Measurements from ENCODE around the gene MORN1. TPM values are rescaled to one million over a fixed set of nuclear protein-coding genes. Genes with fewer than 3 reads are reported as not detected.
A peak's percentile ranks its signal among the peaks of the same experiment; 100 is the strongest.

MORN1 gene
- total and polyA plus RNA-seq, 2 experiments from 2014 or later = 4.8 to 11.1 TPM

DNA sequence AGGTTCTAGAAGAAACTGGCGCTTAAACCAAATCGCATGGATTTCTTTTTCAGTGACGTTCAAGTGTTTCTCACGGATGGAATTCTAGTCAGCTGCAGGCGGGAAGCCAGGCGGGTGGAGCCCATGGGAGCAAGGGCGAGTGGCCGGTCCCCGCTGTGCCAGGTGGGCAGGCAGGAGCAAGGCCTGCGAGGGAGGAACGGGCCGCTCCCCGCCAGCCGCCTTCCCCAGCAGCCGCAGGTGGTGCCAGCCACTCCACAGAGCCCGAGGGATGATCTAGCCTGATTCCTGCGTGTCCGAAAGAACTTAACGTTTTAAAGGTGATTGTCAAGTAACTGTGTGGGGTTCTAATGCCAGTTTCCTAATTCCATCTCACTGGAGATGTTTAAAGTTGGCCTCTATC, 11.9 kb upstream of the MORN1 start:
- Histone ChIP-seq H3K36me3 (ENCODE audit: insufficient read depth) (peaks cover 5% of the 10 kb centered on the region; the same call in 1 of the 2 replicates), H3F3A (replicated peaks; ENCODE audit: low read depth) (peaks cover 14% of the 10 kb centered on the region; the same call in 1 of the 2 replicates), H4K20me1 (replicated peaks; ENCODE audit: insufficient read depth) (no peaks in the 10 kb centered on the region; the same call in 1 of the 2 replicates), H3K4me3 (no peak overlapping the region), H3K27me3 (ENCODE audit: insufficient read depth) (no peaks in the 10 kb centered on the region), H3K27ac (ENCODE audit: low read depth) (0 out of 2 replicates have a peak overlapping the region, but pooled peaks have one; percentile 50), H2AFZ (no peak overlapping the region), H3K4me2 (no peak overlapping the region), H3K4me1 (ENCODE audit: insufficient read depth) (no peaks in the 10 kb centered on the region), H3K9me2 (ENCODE audit: insufficient read depth) (no peaks in the 10 kb centered on the region), H3K79me2 (replicated peaks; ENCODE audit: insufficient read depth) (no peaks in the 10 kb centered on the region)
- DNase-seq (ENCODE audit: low spot score) (no peak), ATAC-seq (no peak)
- H3K4me1 Mint-ChIP-seq = no peaks in the 10 kb centered on the region; the same call in 2 of the 3 replicates
- H3K4me3 Mint-ChIP-seq = no peak overlapping the region
- no peak overlapping the region for H3K27ac Mint-ChIP-seq
- no peaks in the 10 kb centered on the region; the same call in 2 of the 3 replicates for H3K9me3 Mint-ChIP-seq
- TF ChIP-seq EZH2phosphoT487 (IDR thresholded peaks at IDR 0.05; ENCODE audit: unreplicated experiment) (no peak), NANOG (IDR thresholded peaks at IDR 0.05; ENCODE audit: borderline replicate concordance) (no peak), STAT1 (IDR thresholded peaks at IDR 0.05; ENCODE audit: unreplicated experiment) (no peak), ZNF331 (CRISPR knock-in tag; IDR thresholded peaks at IDR 0.05; ENCODE audit: low read depth) (no peak), EZH2 (IDR thresholded peaks at IDR 0.05; ENCODE audit: low read depth, unreplicated experiment) (no peak), ZNF114 (CRISPR knock-in tag; IDR thresholded peaks at IDR 0.05) (no peak), ZNF462 (CRISPR knock-in tag; IDR thresholded peaks at IDR 0.05) (no peak), JUNB (IDR thresholded peaks at IDR 0.05; ENCODE audit: unreplicated experiment) (no peak), CREB1 (CRISPR knock-in tag; IDR thresholded peaks at IDR 0.05; ENCODE audit: low read depth) (no peak), POLR2AphosphoS5 (IDR thresholded peaks at IDR 0.05; ENCODE audit: low read depth) (no peak)
- TF ChIP-seq, protein P1, sequence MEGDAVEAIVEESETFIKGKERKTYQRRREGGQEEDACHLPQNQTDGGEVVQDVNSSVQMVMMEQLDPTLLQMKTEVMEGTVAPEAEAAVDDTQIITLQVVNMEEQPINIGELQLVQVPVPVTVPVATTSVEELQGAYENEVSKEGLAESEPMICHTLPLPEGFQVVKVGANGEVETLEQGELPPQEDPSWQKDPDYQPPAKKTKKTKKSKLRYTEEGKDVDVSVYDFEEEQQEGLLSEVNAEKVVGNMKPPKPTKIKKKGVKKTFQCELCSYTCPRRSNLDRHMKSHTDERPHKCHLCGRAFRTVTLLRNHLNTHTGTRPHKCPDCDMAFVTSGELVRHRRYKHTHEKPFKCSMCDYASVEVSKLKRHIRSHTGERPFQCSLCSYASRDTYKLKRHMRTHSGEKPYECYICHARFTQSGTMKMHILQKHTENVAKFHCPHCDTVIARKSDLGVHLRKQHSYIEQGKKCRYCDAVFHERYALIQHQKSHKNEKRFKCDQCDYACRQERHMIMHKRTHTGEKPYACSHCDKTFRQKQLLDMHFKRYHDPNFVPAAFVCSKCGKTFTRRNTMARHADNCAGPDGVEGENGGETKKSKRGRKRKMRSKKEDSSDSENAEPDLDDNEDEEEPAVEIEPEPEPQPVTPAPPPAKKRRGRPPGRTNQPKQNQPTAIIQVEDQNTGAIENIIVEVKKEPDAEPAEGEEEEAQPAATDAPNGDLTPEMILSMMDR (conservative IDR thresholded peaks at IDR 0.05; ENCODE audit: low read depth in 2 of 2) = no peak
- TF ChIP-seq, protein P2, sequence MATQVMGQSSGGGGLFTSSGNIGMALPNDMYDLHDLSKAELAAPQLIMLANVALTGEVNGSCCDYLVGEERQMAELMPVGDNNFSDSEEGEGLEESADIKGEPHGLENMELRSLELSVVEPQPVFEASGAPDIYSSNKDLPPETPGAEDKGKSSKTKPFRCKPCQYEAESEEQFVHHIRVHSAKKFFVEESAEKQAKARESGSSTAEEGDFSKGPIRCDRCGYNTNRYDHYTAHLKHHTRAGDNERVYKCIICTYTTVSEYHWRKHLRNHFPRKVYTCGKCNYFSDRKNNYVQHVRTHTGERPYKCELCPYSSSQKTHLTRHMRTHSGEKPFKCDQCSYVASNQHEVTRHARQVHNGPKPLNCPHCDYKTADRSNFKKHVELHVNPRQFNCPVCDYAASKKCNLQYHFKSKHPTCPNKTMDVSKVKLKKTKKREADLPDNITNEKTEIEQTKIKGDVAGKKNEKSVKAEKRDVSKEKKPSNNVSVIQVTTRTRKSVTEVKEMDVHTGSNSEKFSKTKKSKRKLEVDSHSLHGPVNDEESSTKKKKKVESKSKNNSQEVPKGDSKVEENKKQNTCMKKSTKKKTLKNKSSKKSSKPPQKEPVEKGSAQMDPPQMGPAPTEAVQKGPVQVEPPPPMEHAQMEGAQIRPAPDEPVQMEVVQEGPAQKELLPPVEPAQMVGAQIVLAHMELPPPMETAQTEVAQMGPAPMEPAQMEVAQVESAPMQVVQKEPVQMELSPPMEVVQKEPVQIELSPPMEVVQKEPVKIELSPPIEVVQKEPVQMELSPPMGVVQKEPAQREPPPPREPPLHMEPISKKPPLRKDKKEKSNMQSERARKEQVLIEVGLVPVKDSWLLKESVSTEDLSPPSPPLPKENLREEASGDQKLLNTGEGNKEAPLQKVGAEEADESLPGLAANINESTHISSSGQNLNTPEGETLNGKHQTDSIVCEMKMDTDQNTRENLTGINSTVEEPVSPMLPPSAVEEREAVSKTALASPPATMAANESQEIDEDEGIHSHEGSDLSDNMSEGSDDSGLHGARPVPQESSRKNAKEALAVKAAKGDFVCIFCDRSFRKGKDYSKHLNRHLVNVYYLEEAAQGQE (IDR thresholded peaks at IDR 0.05; ENCODE audit: unreplicated experiment) = no peak
- TF ChIP-seq, protein P3, sequence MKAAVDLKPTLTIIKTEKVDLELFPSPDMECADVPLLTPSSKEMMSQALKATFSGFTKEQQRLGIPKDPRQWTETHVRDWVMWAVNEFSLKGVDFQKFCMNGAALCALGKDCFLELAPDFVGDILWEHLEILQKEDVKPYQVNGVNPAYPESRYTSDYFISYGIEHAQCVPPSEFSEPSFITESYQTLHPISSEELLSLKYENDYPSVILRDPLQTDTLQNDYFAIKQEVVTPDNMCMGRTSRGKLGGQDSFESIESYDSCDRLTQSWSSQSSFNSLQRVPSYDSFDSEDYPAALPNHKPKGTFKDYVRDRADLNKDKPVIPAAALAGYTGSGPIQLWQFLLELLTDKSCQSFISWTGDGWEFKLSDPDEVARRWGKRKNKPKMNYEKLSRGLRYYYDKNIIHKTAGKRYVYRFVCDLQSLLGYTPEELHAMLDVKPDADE (IDR thresholded peaks at IDR 0.05) = no peak
- H3K27me3 Mint-ChIP-seq (ENCODE audit: insufficient read depth, low read depth, poor library complexity) = peaks cover 15% of the 10 kb centered on the region
- peaks cover 70% of the 10 kb centered on the region for H3K36me3 Mint-ChIP-seq (ENCODE audit: low read depth)

Measured in GM23338 (cell line).